SK-N-SH (cell line): ENCODE data around the gene SLC9A5. TPM values are rescaled to one million over a fixed set of nuclear protein-coding genes. Genes with fewer than 3 reads are reported as not detected.

Experiments used
- CTCF ChIA-PET: fragments of 300-600, 350-600 bp; formaldehyde crosslinking; extraction: SDS; loops from one replicate; lab custom pipeline; 2021; lab: Yijun Ruan, JAX
- POLR2A ChIA-PET: fragments of 350-600 bp; sonication (Branson Sonifier 250); formaldehyde crosslinking; extraction: SDS; loops from one replicate; lab custom pipeline; 2020; ENCODE audit warnings: antibody characterized with exemption, inconsistent platforms; lab: Yijun Ruan, JAX
- DNase-seq: peaks from one replicate; pipeline ENCODE4 v3.0.0; 2012
- H2AFZ ChIP-seq: fragments of 200-600 bp; sonication (generic); 2 replicates; pipeline ENCODE4 v1.8.1; 2016; ENCODE audit warnings: antibody characterized with exemption, mild to moderate bottlenecking, low read depth
- H3F3A ChIP-seq: fragments of 200-600 bp; sonication (generic); replicated peaks from 2 replicates; pipeline ENCODE3; 2016; ENCODE audit warnings: antibody characterized with exemption, mild to moderate bottlenecking; ENCODE audit not compliant: insufficient read depth
- H3K27ac ChIP-seq, 2 experiments: fragments of 200-500 bp in 1 of 2; fragments of 200-600 bp in 1 of 2; sonication (Bioruptor generic) in 1 of 2; sonication (generic), shearing (Covaris generic) in 1 of 2; 2 replicates each; pipeline versions ENCODE4 v1.5.1 to v1.6.1; 2014 to 2016; ENCODE audit warnings: low read depth in 2 of 2, inconsistent platforms in 1 of 2, low read length in 1 of 2, mild to moderate bottlenecking in 1 of 2, mixed read lengths in 1 of 2
- H3K27me3 ChIP-seq: fragments of 200-600 bp; sonication (generic), shearing (Covaris generic); 2 replicates; pipeline ENCODE4 v1.6.1; 2016; ENCODE audit warnings: mixed run types; ENCODE audit not compliant: insufficient read depth
- H3K36me3 ChIP-seq, 2 experiments: fragments of 200-500 bp in 1 of 2; fragments of 200-600 bp in 1 of 2; sonication (Bioruptor generic) in 1 of 2; sonication (generic) in 1 of 2; replicated peaks in 1 of 2; 2 replicates each; pipeline versions ENCODE3 to v1.5.1; 2014 to 2016; ENCODE audit warnings: low read length in 1 of 2, mild to moderate bottlenecking in 1 of 2; ENCODE audit not compliant: insufficient read depth in 2 of 2, control insufficient read depth in 1 of 2
- H3K4me1 ChIP-seq, 2 experiments: fragments of 200-500 bp in 1 of 2; fragments of 200-600 bp in 1 of 2; sonication (Bioruptor generic) in 1 of 2; sonication (generic), shearing (Covaris generic) in 1 of 2; 2 replicates each; pipeline versions ENCODE4 v1.5.1 to v1.6.1; 2014 to 2016; ENCODE audit warnings: low read depth in 1 of 2, low read length in 1 of 2, mixed run types in 1 of 2; ENCODE audit not compliant: insufficient read depth in 2 of 2, control insufficient read depth in 1 of 2
- H3K4me2 ChIP-seq: fragments of 200-600 bp; sonication (generic), shearing (Covaris generic); 2 replicates; pipeline ENCODE4 v1.6.1; 2017; ENCODE audit warnings: mixed run types
- H3K4me3 ChIP-seq, 2 experiments: fragments of 200-500 bp in 1 of 2; fragments of 200-600 bp in 1 of 2; sonication (Bioruptor generic) in 1 of 2; sonication (generic), shearing (Covaris generic) in 1 of 2; 2 replicates each; pipeline versions ENCODE4 v1.5.1 to v1.8.1; 2014 to 2016; ENCODE audit warnings: low read depth in 2 of 2, inconsistent platforms in 1 of 2, low read length in 1 of 2, mild to moderate bottlenecking in 1 of 2, mixed read lengths in 1 of 2, moderate library complexity in 1 of 2
- H3K79me2 ChIP-seq: fragments of 200-600 bp; sonication (generic); 2 replicates; pipeline ENCODE4 v1.8.1; 2017; ENCODE audit warnings: mild to moderate bottlenecking; ENCODE audit not compliant: insufficient read depth
- H3K9ac ChIP-seq: fragments of 200-600 bp; sonication (generic); 2 replicates; pipeline ENCODE4 v1.6.1; 2017; ENCODE audit warnings: mixed run types
- H3K9me2 ChIP-seq: fragments of 200-600 bp; sonication (generic); 2 replicates; pipeline ENCODE4 v1.6.1; 2017; ENCODE audit warnings: mixed run types
- H3K9me3 ChIP-seq: fragments of 200-600 bp; sonication (generic); 2 replicates; pipeline ENCODE4 v1.6.1; 2017; ENCODE audit warnings: mixed run types, mild to moderate bottlenecking, moderate library complexity
- H4K20me1 ChIP-seq: fragments of 200-600 bp; sonication (generic); 2 replicates; pipeline ENCODE4 v1.6.1; 2017; ENCODE audit warnings: mild to moderate bottlenecking, mixed run types; ENCODE audit not compliant: insufficient read depth
- ELF1 ChIP-seq: IDR thresholded peaks from 2 replicates; pipeline ENCODE4 v1.4.0; 2012
- EP300 ChIP-seq, 2 experiments: IDR thresholded peaks; 2 replicates each; pipeline versions ENCODE4 v1.4.0 to v1.6.1; 2012; ENCODE audit warnings: borderline replicate concordance in 1 of 2, low read depth in 1 of 2, low read length in 1 of 2
- FOXJ3 ChIP-seq: sonication (generic); formaldehyde crosslinking; IDR thresholded peaks from 2 replicates; pipeline ENCODE4 v1.5.1; 2020; ENCODE audit warnings: mild to moderate bottlenecking, missing genetic modification reagents
- FOXM1 ChIP-seq: IDR thresholded peaks from 2 replicates; pipeline ENCODE4 v1.4.0; 2012; ENCODE audit warnings: low read depth, mild to moderate bottlenecking
- GABPA ChIP-seq: IDR thresholded peaks from 2 replicates; pipeline ENCODE4 v1.4.0; 2012; ENCODE audit warnings: low read depth, mild to moderate bottlenecking
- MXI1 ChIP-seq: IDR thresholded peaks from 2 replicates; pipeline ENCODE4 v1.6.1; 2012; ENCODE audit warnings: mild to moderate bottlenecking, low read depth, low read length, improper control_type of control experiment
- NRF1 ChIP-seq: IDR thresholded peaks from 2 replicates; pipeline ENCODE4 v1.6.1; 2012; ENCODE audit warnings: low read depth, mild to moderate bottlenecking, low read length
- POLR2AphosphoS5 ChIP-seq: IDR thresholded peaks from 2 replicates; pipeline ENCODE4 v1.6.1; 2012; ENCODE audit warnings: low read depth, low read length
- RCOR1 ChIP-seq: fragments of 150-350 bp; IDR thresholded peaks from 2 replicates; pipeline ENCODE4 v1.6.1; 2017; ENCODE audit warnings: antibody characterized with exemption, low read length
- SMC3 ChIP-seq: IDR thresholded peaks from 2 replicates; pipeline ENCODE4 v1.6.1; 2012; ENCODE audit warnings: low read depth, low read length, improper control_type of control experiment
- TAF1 ChIP-seq: IDR thresholded peaks from 2 replicates; pipeline ENCODE4 v1.6.1; 2012; ENCODE audit warnings: low read depth, mild to moderate bottlenecking, low read length, moderate library complexity, borderline replicate concordance
- TCF12 ChIP-seq: IDR thresholded peaks from 2 replicates; pipeline ENCODE4 v1.4.0; 2012
- YY1 ChIP-seq: IDR thresholded peaks from 2 replicates; pipeline ENCODE4 v1.4.0; 2012; ENCODE audit warnings: low read depth, mild to moderate bottlenecking
- WGBS: methylation state at CpG from one replicate; pipeline ENCODE4 v1.1.6; 2017; ENCODE audit warnings: low lambda C conversion rate; 5-methylcytosine and 5-hydroxymethylcytosine counted together
- polyA plus RNA-seq, 3 experiments: library from polyadenylated mRNA; depleted of rRNA; stranded (reverse); fragments of >200 nt; gene quantifications; 2 replicates each; pipeline ENCODE4 v1.2.3, GENCODE V29; 2012
- TF ChIP-seq, protein P1 (sequence below): IDR thresholded peaks from 2 replicates; pipeline ENCODE4 v1.4.0; 2012; ENCODE audit warnings: low read depth, borderline replicate concordance
- TF ChIP-seq, protein P2 (sequence below): fragments of 150-350 bp; IDR thresholded peaks from 2 replicates; pipeline ENCODE4 v1.6.1; 2017; ENCODE audit warnings: antibody characterized with exemption, low read length, low read depth, borderline replicate concordance
- TF ChIP-seq, protein P3 (sequence below): fragments of 150-350 bp; IDR thresholded peaks from 2 replicates; pipeline ENCODE4 v1.6.1; 2016; ENCODE audit warnings: mild to moderate bottlenecking, low read depth, low read length

The SLC9A5 gene
- polyA plus RNA-seq, 1 of the 3 experiments (the other 2 are of a cell fraction): 4.1 TPM

DNA sequence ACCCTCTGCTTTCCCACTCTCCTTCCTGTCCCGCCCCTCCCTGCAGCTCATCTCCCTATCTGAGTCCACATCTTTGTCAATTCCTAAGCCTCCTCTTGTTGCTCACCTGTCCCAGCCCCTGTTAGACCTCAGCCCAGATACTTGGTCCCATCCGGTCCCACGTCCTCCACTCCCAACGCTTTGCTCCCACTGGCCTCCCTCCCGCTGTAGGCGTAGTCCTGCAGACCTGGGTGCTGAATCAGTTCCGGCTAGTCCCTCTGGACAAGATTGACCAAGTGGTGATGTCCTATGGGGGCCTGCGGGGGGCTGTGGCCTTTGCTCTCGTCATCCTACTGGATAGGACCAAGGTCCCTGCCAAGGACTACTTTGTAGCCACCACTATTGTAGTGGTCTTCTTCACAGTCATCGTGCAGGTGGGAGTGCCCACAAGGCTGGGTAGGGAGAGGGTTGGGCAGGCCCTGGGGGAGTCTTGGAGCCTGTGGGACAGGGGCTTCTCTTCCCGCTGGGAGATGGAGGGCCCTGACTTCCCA lies 8.0 kb downstream of the SLC9A5 start:
- no peaks in the 10 kb centered on the region for H3K9me2 ChIP-seq
- H3K27me3 ChIP-seq: no peaks in the 10 kb centered on the region
- no peaks in the 10 kb centered on the region for H3F3A ChIP-seq
- H3K27ac ChIP-seq: no peak overlapping the region
- no peak overlapping the region for H3K4me3 ChIP-seq
- no peak overlapping the region for H3K9ac ChIP-seq
- no peaks in the 10 kb centered on the region for H4K20me1 ChIP-seq
- H3K9me3 ChIP-seq: no peaks in the 10 kb centered on the region
- no peaks in the 10 kb centered on the region for H3K36me3 ChIP-seq
- no peak for TF ChIP-seq NRF1
- TF ChIP-seq, protein P1, sequence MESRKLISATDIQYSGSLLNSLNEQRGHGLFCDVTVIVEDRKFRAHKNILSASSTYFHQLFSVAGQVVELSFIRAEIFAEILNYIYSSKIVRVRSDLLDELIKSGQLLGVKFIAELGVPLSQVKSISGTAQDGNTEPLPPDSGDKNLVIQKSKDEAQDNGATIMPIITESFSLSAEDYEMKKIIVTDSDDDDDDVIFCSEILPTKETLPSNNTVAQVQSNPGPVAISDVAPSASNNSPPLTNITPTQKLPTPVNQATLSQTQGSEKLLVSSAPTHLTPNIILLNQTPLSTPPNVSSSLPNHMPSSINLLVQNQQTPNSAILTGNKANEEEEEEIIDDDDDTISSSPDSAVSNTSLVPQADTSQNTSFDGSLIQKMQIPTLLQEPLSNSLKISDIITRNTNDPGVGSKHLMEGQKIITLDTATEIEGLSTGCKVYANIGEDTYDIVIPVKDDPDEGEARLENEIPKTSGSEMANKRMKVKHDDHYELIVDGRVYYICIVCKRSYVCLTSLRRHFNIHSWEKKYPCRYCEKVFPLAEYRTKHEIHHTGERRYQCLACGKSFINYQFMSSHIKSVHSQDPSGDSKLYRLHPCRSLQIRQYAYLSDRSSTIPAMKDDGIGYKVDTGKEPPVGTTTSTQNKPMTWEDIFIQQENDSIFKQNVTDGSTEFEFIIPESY: no peak
- no peak for TF ChIP-seq FOXJ3 (CRISPR knock-in tag)
- TF ChIP-seq FOXM1: no peak
- TF ChIP-seq POLR2AphosphoS5: no peak
- TF ChIP-seq RCOR1: no peak
- TF ChIP-seq SMC3: no peak
- TF ChIP-seq, protein P2, sequence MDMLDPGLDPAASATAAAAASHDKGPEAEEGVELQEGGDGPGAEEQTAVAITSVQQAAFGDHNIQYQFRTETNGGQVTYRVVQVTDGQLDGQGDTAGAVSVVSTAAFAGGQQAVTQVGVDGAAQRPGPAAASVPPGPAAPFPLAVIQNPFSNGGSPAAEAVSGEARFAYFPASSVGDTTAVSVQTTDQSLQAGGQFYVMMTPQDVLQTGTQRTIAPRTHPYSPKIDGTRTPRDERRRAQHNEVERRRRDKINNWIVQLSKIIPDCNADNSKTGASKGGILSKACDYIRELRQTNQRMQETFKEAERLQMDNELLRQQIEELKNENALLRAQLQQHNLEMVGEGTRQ: no peak
- no peak for TF ChIP-seq EP300 (IDR thresholded peaks at IDR 0.05; ENCODE audit: borderline replicate concordance in 1 of 2, low read depth in 1 of 2, low read length in 1 of 2)
- no peak for TF ChIP-seq TAF1
- no peak for TF ChIP-seq ELF1
- no peak for TF ChIP-seq GABPA
- TF ChIP-seq, protein P3, sequence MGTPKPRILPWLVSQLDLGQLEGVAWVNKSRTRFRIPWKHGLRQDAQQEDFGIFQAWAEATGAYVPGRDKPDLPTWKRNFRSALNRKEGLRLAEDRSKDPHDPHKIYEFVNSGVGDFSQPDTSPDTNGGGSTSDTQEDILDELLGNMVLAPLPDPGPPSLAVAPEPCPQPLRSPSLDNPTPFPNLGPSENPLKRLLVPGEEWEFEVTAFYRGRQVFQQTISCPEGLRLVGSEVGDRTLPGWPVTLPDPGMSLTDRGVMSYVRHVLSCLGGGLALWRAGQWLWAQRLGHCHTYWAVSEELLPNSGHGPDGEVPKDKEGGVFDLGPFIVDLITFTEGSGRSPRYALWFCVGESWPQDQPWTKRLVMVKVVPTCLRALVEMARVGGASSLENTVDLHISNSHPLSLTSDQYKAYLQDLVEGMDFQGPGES: no peak
- TF ChIP-seq TCF12: no peak
- TF ChIP-seq YY1: no peak
- TF ChIP-seq MXI1: no peak
- CTCF ChIA-PET: interaction anchor here (0.9 kb wide), 1 partner anchor 22 kb away, joined by 4 read pairs; no protein-coding TSS in a partner anchor
- H3K4me1 ChIP-seq: peaks cover 0 to 14% of the 10 kb centered on the region in 2 experiments; a peak in 1 of 4 replicates
- no peak for DNase-seq
- POLR2A ChIA-PET: interaction anchor here (1.0 kb wide), 1 partner anchor 9 kb away, joined by 3 read pairs; no protein-coding TSS in a partner anchor
- no peak overlapping the region for H2AFZ ChIP-seq
- H3K79me2 ChIP-seq: no peaks in the 10 kb centered on the region
- WGBS: 93% methylated on average over 11 of the region's 11 CpGs
- no peak overlapping the region for H3K4me2 ChIP-seq
